Ecto neural progenitor cell (in vitro differentiated cells): ENCODE results near the gene AFM.

Experiments
- DNase-seq: peaks from one replicate; pipeline ENCODE4 v3.0.0-alpha.2; 2018; ENCODE audit warnings: low spot score

AFM gene

DNA sequence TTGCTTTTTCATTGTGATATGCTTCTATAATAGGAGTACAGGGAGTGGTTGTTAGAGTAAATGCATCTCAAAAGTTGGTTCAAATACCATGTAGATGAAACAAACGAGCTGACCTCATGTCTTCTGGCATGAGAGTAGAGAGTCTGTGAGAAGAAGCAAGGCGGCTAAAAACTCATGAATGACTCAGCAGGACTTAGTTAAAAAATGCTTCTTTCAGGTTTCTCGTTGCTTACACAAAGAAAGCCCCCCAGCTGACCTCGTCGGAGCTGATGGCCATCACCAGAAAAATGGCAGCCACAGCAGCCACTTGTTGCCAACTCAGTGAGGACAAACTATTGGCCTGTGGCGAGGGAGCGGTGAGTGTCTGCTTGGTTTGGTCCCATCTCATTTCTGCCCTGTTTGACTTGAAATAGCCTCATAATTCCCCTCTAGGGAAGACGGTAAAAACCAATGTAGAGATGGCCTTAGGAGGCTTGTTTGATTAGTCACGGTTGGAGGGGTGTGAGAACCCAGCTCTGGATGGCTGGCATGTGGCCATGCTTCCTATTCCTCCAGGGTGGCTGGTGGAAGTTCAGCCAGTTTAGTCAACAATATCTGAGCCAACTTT, 31.0 kb upstream of the AFM start:
- DNase-seq = no peak

DNA sequence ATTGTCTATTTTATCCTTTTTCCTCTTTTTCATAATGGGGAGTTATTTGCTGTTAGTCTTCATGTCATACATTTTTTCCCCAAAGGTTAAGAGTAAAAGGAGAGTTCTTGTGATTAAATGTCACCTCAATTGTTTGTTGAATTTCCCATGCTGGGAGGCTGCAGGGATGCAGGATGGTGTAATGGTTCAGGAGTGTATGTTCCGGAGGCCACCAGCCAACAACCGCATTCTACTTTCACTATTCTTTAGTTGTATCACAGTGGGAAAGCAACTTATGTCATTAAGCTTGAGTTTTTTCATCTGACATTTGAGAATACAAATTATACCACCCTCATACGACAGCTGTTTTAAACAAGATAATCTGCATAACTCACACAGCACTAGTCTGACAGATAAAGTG, 30.1 kb upstream of the AFM start:
- no peak for DNase-seq

DNA sequence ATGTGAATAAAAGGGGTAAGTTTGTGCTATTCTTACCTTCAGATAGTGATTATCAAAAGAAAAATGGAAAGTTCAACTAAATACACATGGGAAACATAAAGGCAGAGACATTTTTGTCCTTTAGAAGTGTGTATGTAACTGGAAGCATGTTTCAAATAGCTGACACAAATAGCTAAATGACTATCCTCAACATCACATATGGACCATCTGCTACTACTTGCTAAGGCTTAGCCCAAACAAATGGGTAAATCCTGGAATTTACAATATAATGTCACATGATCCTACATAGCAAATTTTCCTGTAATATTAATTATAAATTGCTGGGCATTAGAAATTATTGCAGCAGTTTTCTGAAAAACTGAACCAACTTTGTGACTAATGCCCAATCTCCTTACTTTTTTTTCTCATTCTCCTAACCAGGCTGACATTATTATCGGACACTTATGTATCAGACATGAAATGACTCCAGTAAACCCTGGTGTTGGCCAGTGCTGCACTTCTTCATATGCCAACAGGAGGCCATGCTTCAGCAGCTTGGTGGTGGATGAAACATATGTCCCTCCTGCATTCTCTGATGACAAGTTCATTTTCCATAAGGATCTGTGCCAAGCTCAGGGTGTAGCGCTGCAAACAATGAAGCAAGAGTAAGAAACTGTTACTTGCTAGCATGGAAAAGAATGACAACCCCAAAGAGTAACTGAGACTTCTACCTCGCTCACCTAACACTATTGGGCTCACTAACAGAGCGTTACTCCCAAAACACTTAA, 29.4 kb upstream of the AFM start:
- DNase-seq = no peak

DNA sequence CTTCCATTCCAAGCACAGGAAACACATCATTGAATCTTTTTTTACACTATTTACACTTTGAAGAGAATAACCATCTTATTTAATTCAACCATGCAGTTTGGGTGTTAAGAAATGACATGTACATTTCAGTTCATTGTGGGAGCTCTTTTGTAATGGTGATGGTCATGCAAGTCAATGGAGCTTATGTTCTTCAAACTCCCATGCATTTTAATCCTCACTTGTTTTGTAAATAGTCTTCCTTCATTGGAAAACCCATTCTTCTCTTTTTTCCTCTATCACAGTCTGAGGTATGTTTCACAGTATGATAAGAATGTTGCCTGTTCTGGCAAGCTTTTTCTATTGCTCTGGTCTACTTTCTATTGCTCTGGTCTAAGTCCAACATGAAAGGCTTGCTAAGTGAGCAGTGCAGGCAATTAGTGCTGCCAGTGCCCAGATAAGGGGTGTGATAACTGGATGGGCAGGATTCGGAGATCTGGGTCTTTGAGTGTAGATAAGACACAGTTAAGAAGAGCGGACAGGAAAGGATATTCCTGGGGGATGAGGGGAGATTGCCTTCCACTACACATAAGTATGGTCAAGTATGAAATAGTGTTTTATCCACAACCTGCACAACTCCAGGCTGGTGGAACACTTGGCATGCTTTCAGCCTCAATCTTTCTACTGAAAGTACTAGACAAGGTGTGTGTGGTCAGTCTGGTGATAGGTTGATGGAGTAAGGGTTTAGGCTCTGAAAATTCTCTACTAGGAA, 28.4 kb upstream of the AFM start:
- DNase-seq = no peak

DNA sequence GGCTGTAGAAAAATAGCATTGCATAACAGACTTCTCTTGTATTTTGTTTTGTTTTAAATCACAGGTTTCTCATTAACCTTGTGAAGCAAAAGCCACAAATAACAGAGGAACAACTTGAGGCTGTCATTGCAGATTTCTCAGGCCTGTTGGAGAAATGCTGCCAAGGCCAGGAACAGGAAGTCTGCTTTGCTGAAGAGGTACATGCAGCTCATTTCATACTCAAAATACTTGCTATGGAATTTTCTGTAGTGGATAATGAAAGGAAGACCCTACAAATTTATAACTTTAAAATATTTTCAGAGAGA, 27.9 kb upstream of the AFM start:
- DNase-seq = no peak

DNA sequence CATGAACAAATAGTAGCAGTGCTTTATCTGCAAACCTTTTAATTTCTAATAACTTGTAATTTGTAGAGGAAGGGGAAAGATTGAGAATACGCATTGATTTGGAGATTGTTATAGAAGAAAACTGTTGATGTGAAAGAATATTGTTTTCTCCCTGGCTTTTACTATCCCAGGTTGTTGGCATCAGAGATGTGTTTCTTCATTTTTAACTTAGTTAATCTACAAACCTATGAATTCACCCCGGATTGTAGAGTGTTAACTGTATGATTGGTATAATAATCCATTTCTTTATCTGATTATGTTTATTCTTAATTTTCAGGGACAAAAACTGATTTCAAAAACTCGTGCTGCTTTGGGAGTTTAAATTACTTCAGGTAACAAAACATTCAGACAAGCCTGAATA, 26.6 kb upstream of the AFM start:
- no peak for DNase-seq

DNA sequence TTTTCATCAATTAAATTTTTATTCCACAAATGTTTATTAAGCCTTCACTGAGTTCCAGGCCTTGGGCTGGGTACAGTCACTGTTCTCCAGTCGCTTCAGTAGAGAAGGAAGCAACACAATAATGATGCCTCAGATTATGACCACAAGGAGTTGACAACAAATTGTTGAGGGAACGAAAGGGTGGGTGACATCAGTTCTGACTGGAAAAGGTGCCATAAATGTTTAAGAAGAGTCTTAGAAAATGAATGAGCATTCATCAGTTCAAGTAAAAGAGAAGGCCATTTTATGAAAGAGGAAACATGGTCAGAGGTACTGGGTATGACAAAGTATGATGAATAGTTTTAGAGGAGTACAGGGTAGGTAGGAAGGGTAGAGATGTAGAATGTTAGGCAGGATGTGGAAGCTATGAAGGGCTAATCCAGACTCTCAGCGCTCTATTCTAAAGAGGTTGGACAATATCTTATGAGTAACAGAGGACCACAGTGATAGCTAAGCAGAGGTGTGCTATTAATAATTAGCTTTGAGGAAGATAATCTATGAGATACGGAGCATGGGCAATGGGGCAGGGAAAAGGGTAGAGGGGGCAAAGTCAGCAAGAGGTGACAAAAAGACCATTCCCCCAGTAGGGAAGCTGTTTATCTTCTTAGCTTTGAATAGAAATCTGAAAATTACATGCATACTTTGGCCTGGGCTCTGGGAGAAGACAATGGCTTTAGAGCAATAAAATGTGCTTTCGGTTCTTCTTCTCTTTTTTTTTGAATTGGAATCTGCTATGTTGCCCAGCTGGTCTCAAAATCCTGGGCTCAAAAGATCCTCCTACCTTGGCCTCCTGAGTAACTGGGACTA, 25.1 kb upstream of the AFM start:
- DNase-seq = no peak

DNA sequence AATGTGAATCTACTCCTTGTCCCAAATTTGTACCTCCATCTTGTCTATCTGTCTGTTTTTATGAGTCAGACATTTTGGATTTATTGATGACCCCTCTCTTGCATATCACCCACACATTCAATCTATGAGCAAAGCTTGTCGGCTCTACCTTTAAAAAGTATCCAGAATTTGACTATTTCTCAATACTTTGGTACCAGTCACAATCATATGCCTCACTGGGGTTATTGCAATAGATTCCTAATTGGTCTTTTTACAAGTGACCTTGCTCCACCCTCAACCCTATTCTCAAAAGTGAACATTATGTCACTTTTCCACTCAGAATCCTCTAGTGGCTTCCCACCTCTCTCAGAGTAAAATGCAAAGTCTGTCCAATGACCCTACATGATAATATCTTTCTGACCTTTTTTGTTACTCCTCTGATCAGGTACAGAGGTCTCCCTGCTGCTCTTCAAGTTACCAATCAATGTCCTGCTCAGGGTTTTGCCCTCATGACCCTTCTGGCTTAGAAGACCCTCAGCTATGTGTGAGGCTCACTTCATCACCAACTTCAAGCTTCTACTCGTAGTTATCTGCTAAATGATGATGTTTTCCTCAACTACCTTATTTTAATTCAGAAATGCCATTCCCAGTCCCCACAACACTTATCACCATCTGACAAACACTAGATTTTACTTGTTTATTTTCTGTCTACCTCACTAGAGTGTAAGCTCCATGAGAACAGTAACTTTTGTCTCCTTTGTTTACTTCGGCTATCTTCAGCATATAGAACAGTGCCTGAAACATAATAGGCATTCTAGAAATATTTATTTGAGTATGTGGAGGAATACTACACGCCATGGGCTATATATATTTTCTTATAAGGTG, 23.1 kb upstream of the AFM start:
- no peak for DNase-seq

DNA sequence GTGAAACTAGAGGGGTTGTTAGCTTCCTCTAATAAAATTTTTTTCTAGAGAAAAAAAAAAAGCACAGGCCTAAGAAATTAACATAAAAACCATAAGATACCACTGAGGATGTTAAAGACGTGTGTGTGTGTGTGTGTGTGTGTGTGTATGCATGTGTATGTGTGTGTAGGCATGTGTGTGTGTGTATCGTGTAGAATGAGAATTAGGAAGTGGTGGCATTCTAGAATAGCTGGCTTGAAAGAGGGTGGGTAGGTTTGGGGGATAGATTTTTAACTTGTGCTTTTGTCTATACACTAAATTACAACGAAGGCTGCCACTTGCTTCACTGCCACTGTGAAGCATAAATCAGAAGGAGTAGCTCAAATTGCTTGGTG, 22.5 kb upstream of the AFM start:
- DNase-seq = no peak

DNA sequence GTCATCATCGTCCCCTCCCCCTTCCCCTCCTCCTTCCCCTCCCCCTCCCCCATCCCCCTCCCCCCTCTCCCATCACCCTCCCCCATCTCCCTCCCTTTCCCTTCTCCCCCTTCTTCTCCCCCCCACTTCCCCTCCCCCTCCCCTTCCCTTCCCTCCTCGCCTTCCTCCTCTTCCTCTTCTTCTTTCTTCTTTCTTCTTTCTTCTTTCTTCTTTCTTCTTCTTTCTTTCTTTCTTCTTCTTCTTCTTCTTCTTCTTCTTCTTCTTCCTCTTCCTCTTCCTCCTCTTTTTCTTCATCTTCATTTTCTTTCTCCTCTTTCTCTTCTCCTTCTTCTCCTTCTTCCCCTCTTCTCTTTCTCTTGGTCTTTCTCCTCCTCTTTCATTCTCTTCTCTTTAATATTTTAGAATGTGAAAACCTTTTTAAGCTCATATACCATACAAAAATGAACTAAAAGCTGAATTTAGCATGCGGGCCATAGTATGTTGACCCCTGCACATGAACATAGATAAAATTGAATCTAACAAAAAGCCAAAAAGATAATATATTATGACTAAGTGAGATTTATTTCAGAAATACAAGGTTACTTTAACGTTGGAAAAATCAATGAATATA, 20.5 kb upstream of the AFM start:
- DNase-seq = no peak

DNA sequence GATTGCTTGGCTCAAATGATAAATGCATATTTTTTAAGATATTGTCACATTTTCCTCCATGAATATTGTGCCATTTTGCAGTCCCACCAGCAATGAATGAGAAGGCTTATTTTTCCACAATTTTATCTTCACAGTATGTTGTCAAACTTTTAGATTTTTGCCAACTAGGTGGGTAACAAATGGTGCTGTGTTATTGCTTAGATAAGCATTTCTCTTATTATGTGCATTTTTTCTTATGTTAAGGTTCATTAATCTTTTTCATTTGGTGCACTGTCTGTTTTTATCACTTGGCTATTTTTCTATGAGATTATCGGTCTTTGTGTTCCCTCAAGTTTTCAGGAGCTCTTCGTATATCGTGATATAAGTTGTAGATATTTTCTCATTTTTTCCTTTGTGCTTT, 13.4 kb upstream of the AFM start:
- no peak for DNase-seq

DNA sequence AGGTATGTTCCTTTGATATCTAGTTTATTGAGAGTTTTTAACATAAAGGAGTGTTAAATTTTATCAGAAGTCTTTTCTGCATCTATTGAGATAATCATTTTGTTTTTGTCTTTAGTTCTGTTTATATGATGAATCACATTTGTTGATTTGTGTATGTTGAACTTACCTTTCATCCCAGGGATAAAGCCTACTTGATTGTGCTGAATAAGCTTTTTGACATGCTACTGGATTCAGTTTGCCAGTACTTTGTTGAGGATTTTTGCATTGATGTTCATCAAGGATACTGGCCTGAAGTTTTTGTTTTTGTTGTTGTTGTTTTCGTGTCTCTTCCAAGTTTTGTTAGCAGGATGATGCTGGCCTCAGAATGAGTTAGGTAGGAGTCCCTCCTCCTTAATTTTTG, 10.8 kb upstream of the AFM start:
- DNase-seq = no peak

DNA sequence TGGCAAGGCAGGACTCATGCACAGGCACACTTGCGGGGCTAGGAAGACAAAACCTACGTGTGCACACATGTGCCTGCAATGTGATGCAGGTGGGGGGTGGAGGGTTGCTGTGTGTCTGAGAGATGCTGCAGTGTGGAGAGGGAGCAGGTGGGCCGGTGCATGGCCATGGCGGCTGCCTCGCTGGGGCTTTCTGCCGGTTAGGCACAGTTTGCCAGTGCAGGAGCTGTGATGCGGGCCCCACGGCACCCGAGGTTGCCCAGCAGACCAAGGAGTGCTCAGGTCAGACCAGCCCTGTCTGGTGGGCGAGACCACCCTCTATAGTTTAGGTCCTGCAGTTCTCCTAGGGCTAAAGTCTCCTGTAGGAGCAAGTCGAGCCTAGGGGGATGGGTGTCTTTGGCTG, 4.4 kb upstream of the AFM start:
- no peak for DNase-seq

DNA sequence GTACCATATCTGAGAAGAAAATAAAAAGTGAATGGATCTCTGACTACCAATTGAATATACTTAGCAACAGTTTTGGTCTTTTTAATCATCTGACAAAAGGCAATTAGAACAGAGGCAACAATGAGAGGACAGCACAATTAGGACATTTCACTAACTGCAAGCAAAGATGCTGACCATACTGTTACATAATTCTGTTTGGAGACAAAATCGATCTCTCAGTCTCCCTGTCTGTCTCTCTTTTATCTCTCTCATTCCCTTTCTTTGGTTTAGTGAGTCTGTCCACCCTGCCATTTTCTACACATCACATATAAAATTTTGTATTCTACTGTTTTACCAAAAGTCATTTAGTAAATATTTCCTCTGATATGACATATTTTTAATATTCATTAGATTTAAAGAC, 2.2 kb upstream of the AFM start:
- DNase-seq = no peak

DNA sequence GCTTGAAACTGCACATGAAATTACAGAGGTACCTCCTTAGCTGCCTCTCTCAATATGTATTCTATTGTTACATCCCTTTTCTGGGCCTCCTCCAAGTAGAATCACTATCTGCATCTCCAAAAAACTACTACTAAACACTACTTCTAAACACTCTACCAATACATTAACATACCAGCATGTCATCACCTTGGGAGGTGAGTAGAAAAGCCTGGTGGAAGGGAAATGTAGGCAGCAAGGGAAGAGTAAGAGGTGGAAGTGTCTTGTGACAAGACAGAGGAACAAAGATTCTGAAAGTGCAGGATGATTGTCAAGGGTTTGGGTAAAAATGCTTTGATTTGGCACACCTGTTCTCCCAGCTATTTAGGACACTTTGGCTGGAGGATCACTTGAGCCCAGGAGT, 3.5 kb downstream of the AFM start:
- DNase-seq = no peak

DNA sequence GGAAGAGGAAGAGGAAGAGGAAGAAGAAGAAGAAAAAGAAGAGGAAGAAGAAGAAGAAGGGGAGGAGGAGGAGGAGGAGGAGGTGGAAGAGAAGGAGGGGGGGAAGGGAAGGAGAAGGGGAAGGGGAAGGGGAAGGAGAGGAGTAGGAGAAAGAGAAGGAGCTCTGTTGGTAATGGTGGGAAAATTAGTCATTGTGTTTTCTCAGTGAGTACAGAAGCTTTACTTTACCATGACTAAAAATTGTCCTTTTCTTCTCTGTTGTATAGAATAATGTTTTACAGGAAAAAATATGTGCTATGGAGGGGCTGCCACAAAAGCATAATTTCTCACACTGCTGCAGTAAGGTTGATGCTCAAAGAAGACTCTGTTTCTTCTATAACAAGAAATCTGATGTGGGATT, 4.1 kb downstream of the AFM start:
- DNase-seq = no peak

DNA sequence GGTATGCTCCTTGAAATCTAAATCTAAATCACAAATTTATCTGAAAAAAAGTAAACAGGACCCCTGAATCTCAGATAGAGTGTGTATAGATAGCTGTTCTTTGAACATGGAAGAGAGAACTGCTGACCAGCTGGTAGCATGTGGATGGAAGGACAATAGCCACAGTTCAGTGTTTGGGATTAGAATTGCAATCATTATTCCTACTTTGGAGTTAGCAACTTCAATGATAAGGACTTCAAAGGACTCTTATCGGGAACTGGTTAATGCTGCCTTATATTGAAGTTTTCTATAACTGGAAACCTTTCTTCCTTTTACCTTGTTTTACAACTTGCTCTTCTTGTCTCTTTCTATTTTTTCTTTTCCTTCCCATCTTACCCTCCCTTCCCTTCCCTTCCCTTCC, 5.0 kb downstream of the AFM start:
- no peak for DNase-seq

DNA sequence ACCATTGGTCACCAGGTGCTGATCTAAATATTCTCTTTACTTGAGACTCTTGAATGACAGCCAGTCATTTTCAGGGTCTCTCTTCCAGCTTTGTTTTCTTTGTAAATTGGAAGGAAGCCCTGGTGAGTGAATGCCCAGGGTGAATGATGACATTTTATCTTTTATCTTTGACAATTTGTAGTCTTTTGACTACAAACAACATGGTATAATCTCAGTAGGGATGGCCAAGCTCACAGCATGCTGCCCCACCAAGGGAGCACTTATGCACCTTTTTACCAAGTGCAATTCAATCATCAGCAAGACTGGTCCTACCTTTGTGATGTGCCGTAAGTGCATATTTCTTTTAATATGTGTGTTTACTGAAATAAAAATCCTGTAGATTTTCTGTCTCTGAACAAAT, 5.7 kb downstream of the AFM start:
- DNase-seq = no peak

DNA sequence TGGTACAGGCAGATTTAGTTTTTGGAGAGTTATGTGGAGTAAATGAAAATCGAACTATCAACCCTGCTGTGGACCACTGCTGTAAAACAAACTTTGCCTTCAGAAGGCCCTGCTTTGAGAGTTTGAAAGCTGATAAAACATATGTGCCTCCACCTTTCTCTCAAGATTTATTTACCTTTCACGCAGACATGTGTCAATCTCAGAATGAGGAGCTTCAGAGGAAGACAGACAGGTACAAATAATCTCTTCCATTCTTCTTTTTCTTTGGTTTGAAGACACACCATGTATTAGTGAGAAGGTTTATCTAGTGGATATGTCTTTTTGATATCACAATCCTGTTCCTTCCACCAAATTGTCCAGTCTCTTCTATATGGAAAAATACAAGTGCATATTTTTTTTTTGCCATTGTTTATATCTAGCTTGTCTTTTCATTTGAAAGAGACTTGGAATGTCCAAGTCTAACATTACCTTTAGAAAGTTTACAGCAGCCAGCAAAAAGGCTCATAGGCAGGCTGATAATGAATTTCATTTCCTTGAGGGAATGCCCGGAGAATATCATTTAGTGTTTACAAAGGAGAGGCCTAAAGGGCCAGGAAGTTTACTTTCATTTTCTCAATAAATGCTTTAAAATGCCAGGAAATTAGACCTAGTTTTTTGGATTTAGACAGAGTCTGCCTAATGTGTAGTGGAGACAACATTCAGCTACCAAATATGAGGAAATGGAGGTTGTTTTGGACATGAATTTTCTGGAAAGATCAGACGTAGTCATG, 18.6 kb downstream of the AFM start:
- no peak for DNase-seq

DNA sequence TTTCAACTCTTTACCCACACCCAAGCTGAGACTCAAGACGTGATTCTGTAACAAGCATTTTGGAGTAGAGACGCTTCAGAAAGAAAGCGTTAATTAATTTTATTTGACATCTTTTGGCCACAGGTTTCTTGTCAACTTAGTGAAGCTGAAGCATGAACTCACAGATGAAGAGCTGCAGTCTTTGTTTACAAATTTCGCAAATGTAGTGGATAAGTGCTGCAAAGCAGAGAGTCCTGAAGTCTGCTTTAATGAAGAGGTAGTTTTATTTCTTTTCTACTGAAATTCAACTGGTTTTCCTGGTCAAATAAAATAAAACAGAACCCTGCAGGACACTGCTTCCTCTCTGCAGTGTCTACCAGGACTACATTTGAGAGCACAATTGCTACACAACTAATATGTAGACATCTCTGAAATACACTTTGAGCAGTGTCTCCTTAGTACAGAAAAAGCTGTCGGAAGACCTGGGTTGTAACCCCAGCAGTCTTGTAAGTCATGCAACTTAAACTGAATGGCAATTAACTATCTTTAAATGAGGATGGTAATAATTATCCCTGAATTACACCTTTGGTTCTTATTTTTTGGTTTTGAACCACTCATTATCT, 20.2 kb downstream of the AFM start:
- DNase-seq = no peak
